Fibroblast of lung (primary cell): ENCODE measurements around the gene LHFPL6. TPM values are rescaled to one million over a fixed set of nuclear protein-coding genes. Genes with fewer than 3 reads are reported as not detected.

Experiments
- DNase-seq, 2 donors: peaks; one replicate each; pipeline versions ENCODE4 v3.0.0 to v3.0.0-alpha.2; 2010; ENCODE audit warnings: low read depth in 2 of 2
- H2AFZ ChIP-seq: 2 replicates; pipeline ENCODE4 v1.5.1; 2012; ENCODE audit warnings: low read length, control low read depth, inconsistent platforms
- H3K27ac ChIP-seq: 2 replicates; pipeline ENCODE4 v1.5.1; 2011; ENCODE audit warnings: low read length, control low read depth; ENCODE audit not compliant: insufficient read depth
- H3K27me3 ChIP-seq: 2 replicates; pipeline ENCODE4 v1.5.1; 2011; ENCODE audit warnings: mild to moderate bottlenecking, low read length; ENCODE audit not compliant: control insufficient read depth, insufficient read depth
- H3K36me3 ChIP-seq: 2 replicates; pipeline ENCODE4 v1.5.1; 2011; ENCODE audit warnings: low read length; ENCODE audit not compliant: control insufficient read depth, insufficient read depth
- H3K4me1 ChIP-seq: 2 replicates; pipeline ENCODE4 v1.5.1; 2011; ENCODE audit warnings: low read length; ENCODE audit not compliant: control insufficient read depth, insufficient read depth; ENCODE audit errors: extremely low read depth
- H3K4me2 ChIP-seq: 2 replicates; pipeline ENCODE4 v1.5.1; 2011; ENCODE audit warnings: low read length, control low read depth; ENCODE audit not compliant: insufficient read depth; ENCODE audit errors: extremely low read depth
- H3K4me3 ChIP-seq, 4 experiments: fragments of 200-600 bp in 1 of 4; sonication (generic) in 1 of 4; replicated peaks in 1 of 4; 2 replicates each; pipeline ENCODE4 v1.5.1; 2011 to 2016; ENCODE audit warnings: low read length in 4 of 4, low read depth in 3 of 4, mild to moderate bottlenecking in 3 of 4, control low read depth in 2 of 4, inconsistent platforms in 1 of 4, mixed read lengths in 1 of 4; ENCODE audit not compliant: insufficient read depth in 1 of 4; ENCODE audit errors: control extremely low read depth in 1 of 4
- H3K79me2 ChIP-seq: 2 replicates; pipeline ENCODE4 v1.5.1; 2012; ENCODE audit warnings: mild to moderate bottlenecking, low read length, inconsistent platforms; ENCODE audit not compliant: control insufficient read depth, insufficient read depth
- H3K9ac ChIP-seq: 2 replicates; pipeline ENCODE4 v1.5.1; 2011; ENCODE audit warnings: mild to moderate bottlenecking, low read length, control low read depth; ENCODE audit not compliant: insufficient read depth
- H3K9me3 ChIP-seq: 2 replicates; pipeline ENCODE4 v1.5.1; 2012; ENCODE audit warnings: low read depth, low read length; ENCODE audit not compliant: control insufficient read depth, insufficient read depth
- H4K20me1 ChIP-seq: 2 replicates; pipeline ENCODE4 v1.5.1; 2011; ENCODE audit warnings: low read length; ENCODE audit not compliant: control insufficient read depth, insufficient read depth; ENCODE audit errors: extremely low read depth
- EZH2 ChIP-seq: IDR thresholded peaks from 2 replicates; pipeline ENCODE4 v1.5.1; 2012; ENCODE audit warnings: low read length, control low read depth, mild to moderate bottlenecking; ENCODE audit errors: missing control alignments
- polyA plus RNA-seq, 2 donors: library from polyadenylated mRNA; depleted of rRNA in 1 of 2; stranded (reverse) in 1 of 2; unstranded in 1 of 2; fragments of >200 nt; gene quantifications; 2 replicates each; pipeline ENCODE4 v1.2.1, GENCODE V29; 2011 to 2012; ENCODE audit warnings: missing spikeins in 1 of 2
- total RNA-seq: library from RNA; depleted of rRNA; stranded (reverse); fragments of >200 nt; gene quantifications from 2 replicates; pipeline ENCODE4 v1.2.1, GENCODE V29; 2014
- TF ChIP-seq, protein P1 (sequence below), 2 donors: IDR thresholded peaks in 1 of 2; conservative IDR thresholded peaks in 1 of 2; 1 replicate in 1 of 2; 2 replicates in 1 of 2; pipeline ENCODE4 v1.5.1; 2011 to 2012; ENCODE audit warnings: low read length in 2 of 2, control low read depth in 1 of 2, inconsistent platforms in 1 of 2, low read depth in 1 of 2, mild to moderate bottlenecking in 1 of 2

Gene LHFPL6
- total and polyA plus RNA-seq, 2 donors (not counting 1 experiment from before 2014, with no cell fraction given) = 42.4 to 86.8 TPM

DNA sequence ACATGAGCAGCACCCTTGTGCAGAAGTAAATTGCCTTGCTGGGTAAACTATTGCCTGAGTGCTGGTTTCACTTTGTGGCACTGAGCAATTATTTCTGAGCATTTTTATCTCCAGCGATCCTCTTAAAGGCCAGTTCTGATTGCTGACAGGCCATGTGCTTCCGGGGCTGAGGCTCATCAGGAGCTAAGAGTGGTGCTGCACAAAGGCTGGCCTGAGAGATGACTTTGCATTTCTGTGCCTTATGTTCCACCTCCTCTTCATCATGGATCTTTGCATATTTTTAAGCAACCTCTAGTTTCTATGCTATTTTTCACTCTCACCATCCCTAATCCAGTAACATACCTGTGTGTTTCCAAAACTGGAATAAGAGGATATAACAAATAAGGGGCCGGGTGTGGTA is 34.9 kb upstream of the LHFPL6 start:
- TF ChIP-seq, protein P1, sequence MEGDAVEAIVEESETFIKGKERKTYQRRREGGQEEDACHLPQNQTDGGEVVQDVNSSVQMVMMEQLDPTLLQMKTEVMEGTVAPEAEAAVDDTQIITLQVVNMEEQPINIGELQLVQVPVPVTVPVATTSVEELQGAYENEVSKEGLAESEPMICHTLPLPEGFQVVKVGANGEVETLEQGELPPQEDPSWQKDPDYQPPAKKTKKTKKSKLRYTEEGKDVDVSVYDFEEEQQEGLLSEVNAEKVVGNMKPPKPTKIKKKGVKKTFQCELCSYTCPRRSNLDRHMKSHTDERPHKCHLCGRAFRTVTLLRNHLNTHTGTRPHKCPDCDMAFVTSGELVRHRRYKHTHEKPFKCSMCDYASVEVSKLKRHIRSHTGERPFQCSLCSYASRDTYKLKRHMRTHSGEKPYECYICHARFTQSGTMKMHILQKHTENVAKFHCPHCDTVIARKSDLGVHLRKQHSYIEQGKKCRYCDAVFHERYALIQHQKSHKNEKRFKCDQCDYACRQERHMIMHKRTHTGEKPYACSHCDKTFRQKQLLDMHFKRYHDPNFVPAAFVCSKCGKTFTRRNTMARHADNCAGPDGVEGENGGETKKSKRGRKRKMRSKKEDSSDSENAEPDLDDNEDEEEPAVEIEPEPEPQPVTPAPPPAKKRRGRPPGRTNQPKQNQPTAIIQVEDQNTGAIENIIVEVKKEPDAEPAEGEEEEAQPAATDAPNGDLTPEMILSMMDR (conservative IDR thresholded peaks at IDR 0.05 in 1 of 2, IDR thresholded peaks at IDR 0.05 in 1 of 2; ENCODE audit: low read depth in 1 of 2, low read length in 2 of 2) = no peak
- TF ChIP-seq EZH2 = no peak
- Histone ChIP-seq H3K36me3 (no peaks in the 10 kb centered on the region), H3K4me2 (no peak overlapping the region), H4K20me1 (no peaks in the 10 kb centered on the region), H3K4me1 (no peaks in the 10 kb centered on the region), H3K4me3 (no peak overlapping the region), H3K9me3 (no peaks in the 10 kb centered on the region), H3K27me3 (no peaks in the 10 kb centered on the region), H3K9ac (no peak overlapping the region), H3K27ac (no peak overlapping the region), H3K79me2 (no peaks in the 10 kb centered on the region), H2AFZ (no peak overlapping the region)
- DNase-seq = no peak

GRCh38 chr13:39635564-39635963 is 32.6 kb upstream of the LHFPL6 start:
- no peak overlapping the region for H2AFZ ChIP-seq
- no peak overlapping the region for H3K4me3 ChIP-seq
- H3K4me2 ChIP-seq = no peak overlapping the region
- no peaks in the 10 kb centered on the region for H4K20me1 ChIP-seq
- no peak overlapping the region for H3K9ac ChIP-seq
- no peaks in the 10 kb centered on the region for H3K9me3 ChIP-seq
- no peaks in the 10 kb centered on the region for H3K4me1 ChIP-seq
- H3K27me3 ChIP-seq = no peaks in the 10 kb centered on the region
- H3K79me2 ChIP-seq = no peaks in the 10 kb centered on the region
- H3K27ac ChIP-seq = no peak overlapping the region
- DNase-seq = no peak
- no peaks in the 10 kb centered on the region for H3K36me3 ChIP-seq
- no peak for TF ChIP-seq EZH2
- TF ChIP-seq, protein P1 (conservative IDR thresholded peaks at IDR 0.05 in 1 of 2, IDR thresholded peaks at IDR 0.05 in 1 of 2; ENCODE audit: low read depth in 1 of 2, low read length in 2 of 2) = no peak

DNA sequence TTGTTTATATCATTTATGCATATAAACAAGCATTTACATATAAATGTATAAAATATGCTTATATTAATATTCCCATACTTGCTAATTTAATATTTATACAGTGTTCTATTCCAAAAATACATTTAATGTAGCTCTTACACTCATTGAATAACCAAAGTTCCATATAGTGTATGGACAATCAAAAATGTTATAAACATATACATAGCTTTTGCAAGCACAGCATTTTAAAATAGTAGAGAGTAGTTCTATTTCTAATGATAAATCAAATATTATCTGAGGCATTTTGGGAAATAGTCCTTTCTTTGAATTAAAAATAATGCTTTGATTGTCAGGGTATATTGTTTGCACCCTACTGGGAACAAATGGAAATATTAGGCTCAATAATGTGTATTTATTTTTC is 30.0 kb upstream of the LHFPL6 start:
- no peaks in the 10 kb centered on the region for H4K20me1 ChIP-seq
- no peak overlapping the region for H2AFZ ChIP-seq
- no peaks in the 10 kb centered on the region for H3K4me1 ChIP-seq
- no peaks in the 10 kb centered on the region for H3K79me2 ChIP-seq
- DNase-seq = no peak
- no peaks in the 10 kb centered on the region for H3K36me3 ChIP-seq
- H3K27me3 ChIP-seq = no peaks in the 10 kb centered on the region
- H3K9me3 ChIP-seq = no peaks in the 10 kb centered on the region
- no peak overlapping the region for H3K27ac ChIP-seq
- no peak overlapping the region for H3K4me3 ChIP-seq
- no peak overlapping the region for H3K9ac ChIP-seq
- TF ChIP-seq, protein P1 (conservative IDR thresholded peaks at IDR 0.05 in 1 of 2, IDR thresholded peaks at IDR 0.05 in 1 of 2; ENCODE audit: low read depth in 1 of 2, low read length in 2 of 2) = no peak
- no peak overlapping the region for H3K4me2 ChIP-seq
